ENCODE results near the gene UBE2B.

The UBE2B gene

DNA sequence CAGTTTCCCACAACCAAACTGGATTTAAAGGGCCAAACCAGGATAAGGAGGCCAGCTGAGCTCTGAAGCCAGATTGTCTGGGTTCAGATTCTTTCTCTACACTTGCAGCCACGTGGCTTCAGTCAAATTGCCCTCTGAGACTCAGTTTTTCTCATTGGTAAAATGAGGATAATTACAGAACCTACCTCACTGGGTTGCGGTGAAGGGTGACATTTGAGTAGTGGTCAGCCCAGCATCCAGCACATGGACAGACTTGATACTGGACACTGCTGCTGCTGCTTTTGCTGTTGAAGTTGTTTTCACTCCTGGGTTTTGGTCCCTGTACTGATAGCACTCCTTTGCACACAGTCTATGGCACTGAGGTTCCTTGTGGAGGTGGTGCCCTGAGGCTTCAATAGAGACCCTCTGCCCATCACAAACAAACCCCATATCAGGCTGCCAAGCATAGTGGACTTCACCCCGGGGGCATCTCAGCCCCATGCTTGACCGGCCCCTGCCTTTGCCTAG is 66.0 kb downstream of the UBE2B start:
- no peak for DNase-seq (ENCODE audit: low read depth)

GRCh38 chr5:134437847-134438581 is 66.6 kb downstream of the UBE2B start:
- DNase-seq (ENCODE audit: low read depth), result peak; percentile 60

DNA sequence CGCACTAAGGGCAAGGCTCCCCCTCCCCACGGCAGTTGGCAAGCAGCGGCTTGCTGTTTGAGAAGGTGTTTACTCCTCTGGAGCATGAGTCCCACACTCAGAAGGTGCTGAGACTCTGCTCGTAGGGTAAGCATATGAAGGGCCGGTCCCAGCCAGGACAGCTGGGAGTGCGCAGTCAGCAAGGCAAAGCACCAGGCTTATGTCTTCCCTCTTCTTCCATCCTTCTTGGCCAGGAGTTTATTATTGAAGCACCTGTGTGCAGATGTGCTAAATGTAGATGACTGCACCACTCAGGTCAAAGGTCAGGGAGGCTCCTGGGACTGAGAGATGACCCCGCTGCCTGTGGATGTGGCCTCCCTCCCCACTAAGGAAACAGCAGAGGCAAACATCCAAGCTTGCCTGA is 67.4 kb downstream of the UBE2B start:
- no peak for DNase-seq (ENCODE audit: low read depth)

GRCh38 chr5:134439210-134439654 is 67.9 kb downstream of the UBE2B start:
- DNase-seq (ENCODE audit: low read depth), result peak; percentile 89

DNA sequence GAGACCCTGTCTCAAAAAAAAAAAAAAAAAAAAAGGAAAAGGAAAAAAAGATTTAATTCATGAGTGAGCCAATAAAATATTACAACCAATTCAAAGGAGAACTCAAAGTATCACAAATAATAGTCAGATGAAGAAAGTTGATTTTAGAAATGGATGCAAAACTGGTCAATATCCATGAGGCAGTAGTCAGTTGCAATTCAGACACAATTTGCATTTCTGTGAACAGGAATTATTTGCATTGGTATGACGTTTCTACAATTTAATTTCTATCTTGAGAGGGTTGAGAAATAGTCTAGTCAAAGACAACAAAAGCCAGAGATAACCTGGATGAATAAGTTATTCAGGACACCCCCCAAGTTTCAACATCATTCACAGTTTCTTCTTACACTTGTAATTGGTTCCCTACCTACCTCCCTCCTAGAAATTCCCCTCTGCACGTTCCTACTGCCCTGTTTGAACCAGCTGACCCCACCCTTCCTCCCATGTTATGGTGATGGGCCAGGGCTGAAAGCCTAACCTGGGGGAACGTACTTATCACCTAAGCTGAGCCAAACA is 68.9 kb downstream of the UBE2B start:
- DNase-seq (ENCODE audit: low read depth), result no peak

All from HS-5 (cell line).